H1 (cell line): ENCODE measurements around the gene BANF1. TPM values are rescaled to one million over a fixed set of nuclear protein-coding genes. Genes with fewer than 3 reads are reported as not detected.

Experiments
- CTCF ChIA-PET: fragments of 300-600 bp; sonication (Branson Sonifier 250); formaldehyde crosslinking; loops from one replicate; lab custom pipeline; 2021; ENCODE audit not compliant: partially characterized antibody; lab: Charles Lee
- POLR2A ChIA-PET: fragments of 300-600 bp; sonication (Branson Sonifier 250); formaldehyde crosslinking; loops from one replicate; lab custom pipeline; 2021; ENCODE audit warnings: inconsistent platforms; ENCODE audit not compliant: partially characterized antibody; lab: Charles Lee
- DNase-seq, 2 experiments: peaks; one replicate each; pipeline versions ENCODE4 v3.0.0 to v3.0.0-alpha.2; 2010 to 2022; ENCODE audit warnings: low spot score in 2 of 2, low read depth in 1 of 2, mixed read lengths in 1 of 2
- FAIRE-seq: peaks from 2 replicates; lab custom pipeline; 2011; peaks lifted over from hg19 to GRCh38; lab: Jason Lieb, UNC
- H2AFZ ChIP-seq: 2 replicates; pipeline ENCODE4 v1.8.1; 2012; ENCODE audit warnings: low read length, inconsistent platforms
- H2AK5ac ChIP-seq: 2 replicates; pipeline ENCODE4 v1.6.1; 2013; ENCODE audit warnings: low read depth, low read length
- H2BK120ac ChIP-seq: replicated peaks from 2 replicates; pipeline ENCODE3; 2013; ENCODE audit warnings: low read depth, low read length, inconsistent platforms
- H2BK12ac ChIP-seq: 2 replicates; pipeline ENCODE4 v1.6.1; 2013; ENCODE audit warnings: low read depth, low read length
- H2BK15ac ChIP-seq: 2 replicates; pipeline ENCODE4 v1.6.1; 2013; ENCODE audit warnings: low read length
- H2BK20ac ChIP-seq: 2 replicates; pipeline ENCODE4 v1.6.1; 2013; ENCODE audit warnings: low read length
- H2BK5ac ChIP-seq: 2 replicates; pipeline ENCODE4 v1.6.1; 2013; ENCODE audit warnings: low read depth, low read length
- H3K14ac ChIP-seq: 2 replicates; pipeline ENCODE4 v1.6.1; 2013; ENCODE audit warnings: inconsistent platforms; ENCODE audit not compliant: insufficient read length
- H3K18ac ChIP-seq: 2 replicates; pipeline ENCODE4 v1.6.1; 2013; ENCODE audit warnings: low read length; ENCODE audit errors: extremely low read depth
- H3K23ac ChIP-seq: 2 replicates; pipeline ENCODE4 v1.6.1; 2013; ENCODE audit warnings: inconsistent platforms; ENCODE audit not compliant: insufficient read length
- H3K23me2 ChIP-seq: 2 replicates; pipeline ENCODE4 v1.6.1; 2013; ENCODE audit warnings: low read depth, low read length
- H3K27ac ChIP-seq: 2 replicates; pipeline ENCODE4 v1.6.1; 2011; ENCODE audit warnings: low read depth, low read length, inconsistent platforms
- H3K27me3 ChIP-seq, 4 experiments: replicated peaks in 1 of 4; 1 replicate in 1 of 4; 2 replicates in 3 of 4; pipeline versions ENCODE4 v1.6.1 to v1.8.1; 2011 to 2013; ENCODE audit warnings: low read length in 3 of 4, mild to moderate bottlenecking in 3 of 4, inconsistent platforms in 2 of 4, mixed read lengths in 2 of 4, moderate library complexity in 1 of 4; ENCODE audit not compliant: control insufficient read depth in 3 of 4, insufficient read depth in 3 of 4; ENCODE audit errors: extremely low read depth in 1 of 4
- H3K36me3 ChIP-seq, 4 experiments: 2 replicates each; pipeline versions ENCODE4 v1.6.1 to v1.8.1; 2011 to 2013; ENCODE audit warnings: mild to moderate bottlenecking in 4 of 4, low read length in 3 of 4, moderate library complexity in 2 of 4, control low read depth in 1 of 4, inconsistent platforms in 1 of 4; ENCODE audit not compliant: insufficient read depth in 4 of 4, control insufficient read depth in 2 of 4
- H3K4ac ChIP-seq: replicated peaks from 2 replicates; pipeline ENCODE3; 2013; ENCODE audit warnings: low read length, low read depth, mixed read lengths, inconsistent platforms; ENCODE audit not compliant: insufficient read length
- H3K4me1 ChIP-seq, 4 experiments: replicated peaks in 1 of 4; 1 replicate in 1 of 4; 2 replicates in 3 of 4; pipeline versions ENCODE4 v1.6.1 to v1.8.1; 2011 to 2013; ENCODE audit warnings: low read length in 3 of 4, inconsistent platforms in 2 of 4, mixed read lengths in 1 of 4; ENCODE audit not compliant: insufficient read depth in 4 of 4, control insufficient read depth in 3 of 4
- H3K4me2 ChIP-seq, 2 experiments: 2 replicates each; pipeline versions ENCODE4 v1.6.1 to v1.8.1; 2011 to 2013; ENCODE audit warnings: low read depth in 2 of 2, low read length in 2 of 2, control low read depth in 1 of 2, inconsistent platforms in 1 of 2, mild to moderate bottlenecking in 1 of 2; ENCODE audit not compliant: insufficient read depth in 1 of 2
- H3K4me3 ChIP-seq, 4 experiments: fragments of 200-600, 300-600 bp in 1 of 4; sonication (generic), shearing (Covaris generic), sonication (Bioruptor Twin) in 1 of 4; 2 replicates each; pipeline versions ENCODE4 v1.5.1 to v1.8.1; 2011 to 2016; ENCODE audit warnings: low read length in 4 of 4, low read depth in 3 of 4, control low read depth in 2 of 4, inconsistent platforms in 2 of 4, mild to moderate bottlenecking in 2 of 4, mixed read lengths in 1 of 4, moderate library complexity in 1 of 4; ENCODE audit not compliant: insufficient read depth in 2 of 4; ENCODE audit errors: extremely low read depth in 1 of 4
- H3K56ac ChIP-seq: replicated peaks from 2 replicates; pipeline ENCODE3; 2013; ENCODE audit warnings: low read depth, mild to moderate bottlenecking, mixed read lengths, low read length, inconsistent platforms; ENCODE audit not compliant: insufficient read length
- H3K79me1 ChIP-seq: 2 replicates; pipeline ENCODE4 v1.6.1; 2013; ENCODE audit warnings: low read depth, low read length, control low read depth
- H3K79me2 ChIP-seq, 2 experiments: 2 replicates each; pipeline versions ENCODE4 v1.6.1 to v1.8.1; 2012 to 2013; ENCODE audit warnings: low read length in 2 of 2, mild to moderate bottlenecking in 2 of 2, inconsistent platforms in 1 of 2; ENCODE audit not compliant: insufficient read depth in 2 of 2, control insufficient read depth in 1 of 2
- H3K9ac ChIP-seq, 4 experiments: replicated peaks in 1 of 4; 1 replicate in 1 of 4; 2 replicates in 3 of 4; pipeline versions ENCODE4 v1.6.1 to v1.8.1; 2011 to 2013; ENCODE audit warnings: low read depth in 3 of 4, low read length in 3 of 4, control low read depth in 2 of 4, mild to moderate bottlenecking in 2 of 4, moderate library complexity in 2 of 4, inconsistent platforms in 1 of 4; ENCODE audit errors: extremely low read depth in 1 of 4
- H3K9me3 ChIP-seq, 2 experiments: 2 replicates each; pipeline versions ENCODE4 v1.6.1 to v1.8.1; 2012 to 2013; ENCODE audit warnings: mild to moderate bottlenecking in 2 of 2, moderate library complexity in 2 of 2, control low read depth in 1 of 2, inconsistent platforms in 1 of 2, low read depth in 1 of 2, low read length in 1 of 2, mixed read lengths in 1 of 2; ENCODE audit not compliant: insufficient read depth in 2 of 2
- H4K20me1 ChIP-seq, 2 experiments: replicated peaks in 1 of 2; 2 replicates each; pipeline versions ENCODE3 to v1.8.1; 2011 to 2013; ENCODE audit warnings: inconsistent platforms in 2 of 2, low read length in 2 of 2, mild to moderate bottlenecking in 1 of 2; ENCODE audit not compliant: insufficient read depth in 2 of 2, control insufficient read depth in 1 of 2
- H4K5ac ChIP-seq: 2 replicates; pipeline ENCODE4 v1.6.1; 2013; ENCODE audit warnings: low read length, low read depth, mixed read lengths, inconsistent platforms; ENCODE audit not compliant: insufficient read length
- H4K8ac ChIP-seq: 2 replicates; pipeline ENCODE4 v1.8.0; 2013; ENCODE audit warnings: mild to moderate bottlenecking, moderate library complexity, low read length, inconsistent platforms; ENCODE audit not compliant: insufficient read depth; ENCODE audit errors: extremely low read depth
- H4K91ac ChIP-seq: replicated peaks from 2 replicates; pipeline ENCODE3; 2013; ENCODE audit warnings: low read length, mixed read lengths, inconsistent platforms; ENCODE audit not compliant: insufficient read length
- CEBPB ChIP-seq: IDR thresholded peaks from 2 replicates; pipeline ENCODE4 v1.6.1; 2012; ENCODE audit warnings: low read depth, low read length
- CREB1 ChIP-seq: IDR thresholded peaks from 2 replicates; pipeline ENCODE4 v1.6.1; 2012; ENCODE audit warnings: inconsistent platforms
- EGR1 ChIP-seq: IDR thresholded peaks from 2 replicates; pipeline ENCODE4 v1.6.1; 2011; ENCODE audit warnings: low read depth, low read length, borderline replicate concordance
- FOSL1 ChIP-seq: IDR thresholded peaks from 2 replicates; pipeline ENCODE4 v1.6.1; 2011; ENCODE audit warnings: mild to moderate bottlenecking, low read depth, low read length, moderate library complexity; ENCODE audit not compliant: insufficient read depth
- KDM4A ChIP-seq: IDR thresholded peaks from one replicate; pipeline ENCODE4 v1.7.1; 2012; ENCODE audit warnings: low read depth, mild to moderate bottlenecking, moderate library complexity, low read length, inconsistent platforms; ENCODE audit not compliant: severe bottlenecking
- MAFK ChIP-seq: IDR thresholded peaks from 2 replicates; pipeline ENCODE4 v1.6.1; 2012; ENCODE audit warnings: low read depth, mild to moderate bottlenecking, improper control_type of control experiment, low read length
- NANOG ChIP-seq: IDR thresholded peaks from 2 replicates; pipeline ENCODE4 v1.6.1; 2011; ENCODE audit warnings: low read length, low read depth, mild to moderate bottlenecking, inconsistent platforms; ENCODE audit not compliant: insufficient read depth, poor library complexity, severe bottlenecking
- PHF8 ChIP-seq: fragments of 200-600 bp; sonication (generic); conservative IDR thresholded peaks from 2 replicates; pipeline ENCODE4 v1.7.1; 2012; ENCODE audit warnings: low read depth, mild to moderate bottlenecking, inconsistent platforms, low read length, moderate library complexity
- POLR2A ChIP-seq, 2 experiments: IDR thresholded peaks; 1 replicate in 1 of 2; 2 replicates in 1 of 2; pipeline ENCODE4 v1.6.1; 2011; ENCODE audit warnings: low read depth in 2 of 2, low read length in 2 of 2, mild to moderate bottlenecking in 2 of 2; ENCODE audit errors: control extremely low read depth in 1 of 2
- POLR2AphosphoS5 ChIP-seq: IDR thresholded peaks from 2 replicates; pipeline ENCODE4 v1.6.1; 2011; ENCODE audit warnings: low read depth, low read length
- RAD21 ChIP-seq, 2 experiments: IDR thresholded peaks in 1 of 2; conservative IDR thresholded peaks in 1 of 2; 2 replicates each; pipeline ENCODE4 v1.6.1; 2011; ENCODE audit warnings: low read depth in 2 of 2, low read length in 2 of 2, improper control_type of control experiment in 1 of 2, inconsistent platforms in 1 of 2, mild to moderate bottlenecking in 1 of 2, moderate library complexity in 1 of 2
- SAP30 ChIP-seq: fragments of 300-600 bp; sonication (generic); IDR thresholded peaks from 2 replicates; pipeline ENCODE4 v1.7.1; 2012; ENCODE audit warnings: low read length, moderate library complexity, mild to moderate bottlenecking, inconsistent platforms; ENCODE audit not compliant: insufficient read depth, insufficient replicate concordance
- SP4 ChIP-seq: IDR thresholded peaks from 2 replicates; pipeline ENCODE4 v1.6.1; 2012; ENCODE audit warnings: low read length, inconsistent platforms
- SUZ12 ChIP-seq: fragments of 200-600 bp; sonication (generic); IDR thresholded peaks from 2 replicates; pipeline ENCODE4 v1.6.1; 2012; ENCODE audit warnings: mild to moderate bottlenecking, inconsistent platforms, low read length, moderate library complexity, mixed read lengths
- YY1 ChIP-seq: IDR thresholded peaks from 2 replicates; pipeline ENCODE4 v1.6.1; 2011; ENCODE audit warnings: low read depth, mild to moderate bottlenecking, low read length
- WGBS, 2 experiments: shearing (Covaris generic) in 1 of 2; methylation state at CpG; one replicate each; pipeline versions ENCODE4 v1.1.6 to v1.1.7; 2013 to 2015; ENCODE audit warnings: low lambda C conversion rate in 2 of 2, mixed read lengths in 2 of 2, inconsistent platforms in 1 of 2, low coverage in 1 of 2, missing lambda C conversion rate in 1 of 2; ENCODE audit not compliant: insufficient replicate concordance in 2 of 2, insufficient coverage in 1 of 2, insufficient read length in 1 of 2; ENCODE audit errors: extremely low coverage in 1 of 2, missing lambda C conversion rate in 1 of 2; 5-methylcytosine and 5-hydroxymethylcytosine counted together
- polyA plus RNA-seq, 7 experiments: library from polyadenylated mRNA; depleted of rRNA in 3 of 7; stranded (reverse) in 5 of 7; unstranded in 2 of 7; fragments of >200 nt in 5 of 7; fragments of 200-250 nt in 2 of 7; gene quantifications; 1 replicate in 5 of 7; 2 replicates in 1 of 7; 4 replicates in 1 of 7; pipeline versions ENCODE4 v1.2.1 to v1.2.3, GENCODE V29; 2011 to 2013; ENCODE audit warnings: missing spikeins in 2 of 7, mixed read lengths in 2 of 7
- total RNA-seq: library from RNA; stranded (reverse); fragmentation: NEBNext Ultra II Directional; extraction: Animal tissue kit (Norgen Biotek cat#: 25700); gene quantifications from 2 replicates; pipeline ENCODE4 v1.2.1, GENCODE V29; 2021

Gene BANF1
- total and polyA plus RNA-seq, 2 of the 8 experiments (the other 6 are each of a cell fraction or from before 2014, with no cell fraction given) = 330 to 467 TPM

DNA sequence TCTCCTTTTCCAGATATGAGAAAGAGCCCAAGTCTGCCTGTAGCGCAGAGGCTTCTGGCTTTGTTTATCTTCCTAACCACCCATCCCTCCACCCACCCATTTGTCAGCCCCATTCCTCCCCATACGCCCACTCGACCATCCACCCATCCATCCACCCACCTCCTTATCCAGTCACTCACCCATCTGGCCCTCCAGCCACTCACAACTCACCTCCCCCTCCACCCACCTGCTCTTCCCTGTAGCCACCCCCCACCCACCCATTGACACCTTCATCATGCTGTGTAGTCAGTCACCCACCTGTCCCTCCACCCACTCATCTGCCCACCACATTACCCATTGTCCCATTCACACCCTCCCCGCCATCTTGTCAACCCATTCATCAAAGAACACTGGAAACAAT lies 15.0 kb downstream of the BANF1 start:
- Histone ChIP-seq H3K4me3 (no peak overlapping the region), H3K56ac (no peak overlapping the region), H4K5ac (no peak overlapping the region), H3K27me3 (peaks cover 0 to 14% (median 12%) of the 10 kb centered on the region in 4 experiments; a peak in 6 of 7 replicates), H3K9ac (no peak overlapping the region), H2BK5ac (no peak overlapping the region), H4K91ac (no peak overlapping the region), H2BK12ac (no peak overlapping the region), H3K9me3 (no peaks in the 10 kb centered on the region), H3K79me2 (no peaks in the 10 kb centered on the region), H3K23ac (no peak overlapping the region), H3K18ac (no peak overlapping the region), H2BK15ac (no peak overlapping the region), H4K8ac (no peak overlapping the region), H3K36me3 (no peaks in the 10 kb centered on the region), H3K23me2 (no peaks in the 10 kb centered on the region), H2BK120ac (no peak overlapping the region), H2BK20ac (no peak overlapping the region), H2AFZ (no peak overlapping the region), H3K14ac (no peak overlapping the region), H2AK5ac (no peak overlapping the region), H3K4ac (no peak overlapping the region), H4K20me1 (no peaks in the 10 kb centered on the region), H3K79me1 (no peaks in the 10 kb centered on the region), H3K4me2 (no peak overlapping the region), H3K4me1 (peaks cover 0 to 6% (median 2%) of the 10 kb centered on the region in 4 experiments; a peak in 3 of 7 replicates), H3K27ac (no peak overlapping the region)
- DNase-seq (no peak), FAIRE-seq (no peak)
- 94% methylated on average over 4 of the region's 4 CpGs; no CpG with 5 or more reads in 1 of the 2 experiments for WGBS, 2 experiments
- POLR2A ChIA-PET = no interaction called here
- CTCF ChIA-PET = interaction anchor here (0.7 kb wide), 1 partner anchor 1734 kb away, joined by 4 read pairs; no protein-coding TSS in a partner anchor
- TF ChIP-seq CEBPB = no peak
- TF ChIP-seq SP4 = no peak
- no peak for TF ChIP-seq EGR1
- no peak for TF ChIP-seq YY1
- no peak for TF ChIP-seq SAP30
- no peak for TF ChIP-seq PHF8
- no peak for TF ChIP-seq FOSL1
- no peak for TF ChIP-seq KDM4A
- no peak for TF ChIP-seq POLR2AphosphoS5
- no peak for TF ChIP-seq RAD21 (IDR thresholded peaks at IDR 0.05 in 1 of 2, conservative IDR thresholded peaks at IDR 0.05 in 1 of 2; ENCODE audit: low read depth in 2 of 2, low read length in 2 of 2)
- no peak for TF ChIP-seq POLR2A (IDR thresholded peaks at IDR 0.05; ENCODE audit: control extremely low read depth in 1 of 2, low read depth in 2 of 2, low read length in 2 of 2)
- no peak for TF ChIP-seq CREB1
- TF ChIP-seq SUZ12 = no peak
- TF ChIP-seq MAFK = no peak
- TF ChIP-seq NANOG = no peak
